SK-N-SH (cell line): ENCODE data around the gene POLD3. TPM values are rescaled to one million over a fixed set of nuclear protein-coding genes. Genes with fewer than 3 reads are reported as not detected.

Source experiments
- CTCF ChIA-PET: fragments of 300-600, 350-600 bp; formaldehyde crosslinking; extraction: SDS; loops from one replicate; lab custom pipeline; 2021; lab: Yijun Ruan, JAX
- POLR2A ChIA-PET: fragments of 350-600 bp; sonication (Branson Sonifier 250); formaldehyde crosslinking; extraction: SDS; loops from one replicate; lab custom pipeline; 2020; ENCODE audit warnings: antibody characterized with exemption, inconsistent platforms; lab: Yijun Ruan, JAX
- DNase-seq: peaks from one replicate; pipeline ENCODE4 v3.0.0; 2012
- H2AFZ ChIP-seq: fragments of 200-600 bp; sonication (generic); 2 replicates; pipeline ENCODE4 v1.8.1; 2016; ENCODE audit warnings: antibody characterized with exemption, mild to moderate bottlenecking, low read depth
- H3F3A ChIP-seq: fragments of 200-600 bp; sonication (generic); replicated peaks from 2 replicates; pipeline ENCODE3; 2016; ENCODE audit warnings: antibody characterized with exemption, mild to moderate bottlenecking; ENCODE audit not compliant: insufficient read depth
- H3K27ac ChIP-seq, 2 experiments: fragments of 200-500 bp in 1 of 2; fragments of 200-600 bp in 1 of 2; sonication (Bioruptor generic) in 1 of 2; sonication (generic), shearing (Covaris generic) in 1 of 2; 2 replicates each; pipeline versions ENCODE4 v1.5.1 to v1.6.1; 2014 to 2016; ENCODE audit warnings: low read depth in 2 of 2, inconsistent platforms in 1 of 2, low read length in 1 of 2, mild to moderate bottlenecking in 1 of 2, mixed read lengths in 1 of 2
- H3K27me3 ChIP-seq: fragments of 200-600 bp; sonication (generic), shearing (Covaris generic); 2 replicates; pipeline ENCODE4 v1.6.1; 2016; ENCODE audit warnings: mixed run types; ENCODE audit not compliant: insufficient read depth
- H3K36me3 ChIP-seq, 2 experiments: fragments of 200-500 bp in 1 of 2; fragments of 200-600 bp in 1 of 2; sonication (Bioruptor generic) in 1 of 2; sonication (generic) in 1 of 2; replicated peaks in 1 of 2; 2 replicates each; pipeline versions ENCODE3 to v1.5.1; 2014 to 2016; ENCODE audit warnings: low read length in 1 of 2, mild to moderate bottlenecking in 1 of 2; ENCODE audit not compliant: insufficient read depth in 2 of 2, control insufficient read depth in 1 of 2
- H3K4me1 ChIP-seq, 2 experiments: fragments of 200-500 bp in 1 of 2; fragments of 200-600 bp in 1 of 2; sonication (Bioruptor generic) in 1 of 2; sonication (generic), shearing (Covaris generic) in 1 of 2; 2 replicates each; pipeline versions ENCODE4 v1.5.1 to v1.6.1; 2014 to 2016; ENCODE audit warnings: low read depth in 1 of 2, low read length in 1 of 2, mixed run types in 1 of 2; ENCODE audit not compliant: insufficient read depth in 2 of 2, control insufficient read depth in 1 of 2
- H3K4me2 ChIP-seq: fragments of 200-600 bp; sonication (generic), shearing (Covaris generic); 2 replicates; pipeline ENCODE4 v1.6.1; 2017; ENCODE audit warnings: mixed run types
- H3K4me3 ChIP-seq, 2 experiments: fragments of 200-500 bp in 1 of 2; fragments of 200-600 bp in 1 of 2; sonication (Bioruptor generic) in 1 of 2; sonication (generic), shearing (Covaris generic) in 1 of 2; 2 replicates each; pipeline versions ENCODE4 v1.5.1 to v1.8.1; 2014 to 2016; ENCODE audit warnings: low read depth in 2 of 2, inconsistent platforms in 1 of 2, low read length in 1 of 2, mild to moderate bottlenecking in 1 of 2, mixed read lengths in 1 of 2, moderate library complexity in 1 of 2
- H3K79me2 ChIP-seq: fragments of 200-600 bp; sonication (generic); 2 replicates; pipeline ENCODE4 v1.8.1; 2017; ENCODE audit warnings: mild to moderate bottlenecking; ENCODE audit not compliant: insufficient read depth
- H3K9ac ChIP-seq: fragments of 200-600 bp; sonication (generic); 2 replicates; pipeline ENCODE4 v1.6.1; 2017; ENCODE audit warnings: mixed run types
- H3K9me2 ChIP-seq: fragments of 200-600 bp; sonication (generic); 2 replicates; pipeline ENCODE4 v1.6.1; 2017; ENCODE audit warnings: mixed run types
- H3K9me3 ChIP-seq: fragments of 200-600 bp; sonication (generic); 2 replicates; pipeline ENCODE4 v1.6.1; 2017; ENCODE audit warnings: mixed run types, mild to moderate bottlenecking, moderate library complexity
- H4K20me1 ChIP-seq: fragments of 200-600 bp; sonication (generic); 2 replicates; pipeline ENCODE4 v1.6.1; 2017; ENCODE audit warnings: mild to moderate bottlenecking, mixed run types; ENCODE audit not compliant: insufficient read depth
- ELF1 ChIP-seq: IDR thresholded peaks from 2 replicates; pipeline ENCODE4 v1.4.0; 2012
- EP300 ChIP-seq, 2 experiments: IDR thresholded peaks; 2 replicates each; pipeline versions ENCODE4 v1.4.0 to v1.6.1; 2012; ENCODE audit warnings: borderline replicate concordance in 1 of 2, low read depth in 1 of 2, low read length in 1 of 2
- EZH2phosphoT487 ChIP-seq: fragments of 200-600 bp; sonication (generic); IDR thresholded peaks from 2 replicates; pipeline ENCODE4 v1.6.1; 2017; ENCODE audit warnings: low read depth, mixed run types, mild to moderate bottlenecking, antibody characterized with exemption, moderate library complexity, borderline replicate concordance
- FOSL2 ChIP-seq: IDR thresholded peaks from 2 replicates; pipeline ENCODE4 v1.4.0; 2012; ENCODE audit warnings: low read depth, mild to moderate bottlenecking, moderate library complexity, borderline replicate concordance
- FOXJ3 ChIP-seq: sonication (generic); formaldehyde crosslinking; IDR thresholded peaks from 2 replicates; pipeline ENCODE4 v1.5.1; 2020; ENCODE audit warnings: mild to moderate bottlenecking, missing genetic modification reagents
- FOXM1 ChIP-seq: IDR thresholded peaks from 2 replicates; pipeline ENCODE4 v1.4.0; 2012; ENCODE audit warnings: low read depth, mild to moderate bottlenecking
- GABPA ChIP-seq: IDR thresholded peaks from 2 replicates; pipeline ENCODE4 v1.4.0; 2012; ENCODE audit warnings: low read depth, mild to moderate bottlenecking
- JUND ChIP-seq: IDR thresholded peaks from 2 replicates; pipeline ENCODE4 v1.4.0; 2012
- MEF2A ChIP-seq: IDR thresholded peaks from 2 replicates; pipeline ENCODE4 v1.4.0; 2012; ENCODE audit warnings: low read depth, borderline replicate concordance
- NFIC ChIP-seq: IDR thresholded peaks from 2 replicates; pipeline ENCODE4 v1.4.0; 2012; ENCODE audit warnings: borderline replicate concordance
- NRF1 ChIP-seq: IDR thresholded peaks from 2 replicates; pipeline ENCODE4 v1.6.1; 2012; ENCODE audit warnings: low read depth, mild to moderate bottlenecking, low read length
- POLR2AphosphoS5 ChIP-seq: IDR thresholded peaks from 2 replicates; pipeline ENCODE4 v1.6.1; 2012; ENCODE audit warnings: low read depth, low read length
- RXRA ChIP-seq: IDR thresholded peaks from 2 replicates; pipeline ENCODE4 v1.4.0; 2012; ENCODE audit warnings: low read depth, mild to moderate bottlenecking, borderline replicate concordance
- SIN3A ChIP-seq: IDR thresholded peaks from 2 replicates; pipeline ENCODE4 v1.6.1; 2012; ENCODE audit warnings: low read depth, mild to moderate bottlenecking, low read length, moderate library complexity, borderline replicate concordance
- SMC3 ChIP-seq: IDR thresholded peaks from 2 replicates; pipeline ENCODE4 v1.6.1; 2012; ENCODE audit warnings: low read depth, low read length, improper control_type of control experiment
- WGBS: methylation state at CpG from one replicate; pipeline ENCODE4 v1.1.6; 2017; ENCODE audit warnings: low lambda C conversion rate; 5-methylcytosine and 5-hydroxymethylcytosine counted together
- polyA plus RNA-seq, 3 experiments: library from polyadenylated mRNA; depleted of rRNA; stranded (reverse); fragments of >200 nt; gene quantifications; 2 replicates each; pipeline ENCODE4 v1.2.3, GENCODE V29; 2012
- TF ChIP-seq, protein P1 (sequence below): fragments of 150-350 bp; IDR thresholded peaks from 2 replicates; pipeline ENCODE4 v1.6.1; 2017; ENCODE audit warnings: antibody characterized with exemption, low read length, low read depth, borderline replicate concordance
- TF ChIP-seq, protein P2 (sequence below): IDR thresholded peaks from 2 replicates; pipeline ENCODE4 v1.4.0; 2012; ENCODE audit warnings: low read depth, borderline replicate concordance

Gene POLD3
- polyA plus RNA-seq, 1 of the 3 experiments (the other 2 are of a cell fraction) = 7.9 TPM

DNA sequence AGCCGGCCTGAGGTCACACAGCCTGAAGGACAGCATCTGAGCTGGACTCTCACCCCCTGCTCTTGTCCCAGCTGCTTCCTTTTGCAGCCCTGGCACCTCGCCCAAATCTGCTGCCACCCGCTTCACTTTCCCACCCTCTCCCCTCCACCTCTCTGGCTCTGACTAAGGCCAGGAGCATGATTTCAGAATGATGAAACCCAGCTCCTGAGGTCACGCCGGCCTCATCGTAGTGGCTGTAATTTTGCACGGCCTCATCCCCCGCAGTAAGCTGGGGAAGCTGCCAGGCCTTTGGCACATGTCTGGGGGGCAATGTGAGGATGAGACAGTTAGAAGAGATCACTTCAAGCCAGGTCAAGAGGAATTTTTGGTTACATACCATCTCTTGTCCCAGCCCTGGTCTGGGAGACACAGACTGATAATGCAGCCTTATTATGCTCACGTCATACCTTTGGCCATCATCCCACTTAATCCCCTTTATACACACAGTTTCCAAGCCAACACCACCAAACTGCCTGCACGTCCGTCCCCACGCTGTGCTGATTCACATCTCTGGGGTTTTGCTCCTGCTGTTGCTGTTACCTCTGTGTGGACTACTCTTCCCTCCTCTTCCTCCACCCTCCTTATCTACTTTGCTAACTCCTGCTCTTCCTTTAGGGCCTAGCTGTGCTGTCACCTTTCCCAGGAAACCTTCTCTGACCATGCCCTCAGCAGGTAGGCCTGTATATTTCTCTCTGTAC is 80.7 kb downstream of the POLD3 start (continued):
- TF ChIP-seq, protein P1, sequence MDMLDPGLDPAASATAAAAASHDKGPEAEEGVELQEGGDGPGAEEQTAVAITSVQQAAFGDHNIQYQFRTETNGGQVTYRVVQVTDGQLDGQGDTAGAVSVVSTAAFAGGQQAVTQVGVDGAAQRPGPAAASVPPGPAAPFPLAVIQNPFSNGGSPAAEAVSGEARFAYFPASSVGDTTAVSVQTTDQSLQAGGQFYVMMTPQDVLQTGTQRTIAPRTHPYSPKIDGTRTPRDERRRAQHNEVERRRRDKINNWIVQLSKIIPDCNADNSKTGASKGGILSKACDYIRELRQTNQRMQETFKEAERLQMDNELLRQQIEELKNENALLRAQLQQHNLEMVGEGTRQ = no peak
- no peak for TF ChIP-seq POLR2AphosphoS5
- TF ChIP-seq NFIC = peak; percentile 90
- no peak for TF ChIP-seq EZH2phosphoT487
- TF ChIP-seq SIN3A = no peak
- peak; percentile 91 for TF ChIP-seq FOSL2

DNA sequence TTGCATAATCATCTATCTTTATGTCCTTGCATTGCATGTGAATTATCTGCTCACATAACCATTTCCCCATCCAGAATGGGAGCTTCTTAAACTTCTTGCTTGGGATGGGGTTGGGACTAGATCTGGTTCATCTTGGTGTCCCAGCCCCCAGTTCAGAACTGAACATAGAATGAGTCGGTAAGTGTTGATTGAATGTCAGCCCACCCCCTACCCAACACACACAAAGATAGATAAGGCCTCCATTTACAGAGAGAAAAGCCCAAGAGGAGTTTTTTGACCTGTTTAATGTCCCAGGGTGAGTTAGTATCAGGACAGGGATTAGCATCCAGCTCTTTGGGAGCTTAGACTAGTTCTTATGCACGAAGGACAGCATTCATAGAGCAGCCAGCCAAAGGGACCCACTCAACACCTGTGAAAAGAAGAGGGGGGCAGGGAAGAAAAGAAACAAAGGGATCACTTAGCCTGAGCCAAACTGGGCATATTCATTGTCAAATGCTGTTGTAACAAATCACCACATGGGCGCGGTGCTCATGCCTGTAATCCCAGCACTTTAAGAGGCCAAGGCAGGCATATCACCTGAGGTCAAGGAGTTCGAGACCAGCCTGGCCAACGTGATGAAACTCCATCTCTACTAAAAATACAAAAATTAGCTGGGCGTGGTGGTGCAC is 81.4 kb downstream of the POLD3 start:
- 91% methylated on average over 7 of the region's 7 CpGs for WGBS
- Histone ChIP-seq H4K20me1 (no peaks in the 10 kb centered on the region), H3K36me3 (no peaks in the 10 kb centered on the region), H3K9me3 (no peaks in the 10 kb centered on the region), H3K79me2 (no peaks in the 10 kb centered on the region), H3K27ac (peak overlapping the region; percentile 56 to 99), H3K4me3 (no peak overlapping the region), H3K4me1 (peaks cover 15 to 16% of the 10 kb centered on the region in 2 experiments), H3K4me2 (peak overlapping the region; percentile 53), H3K9me2 (no peaks in the 10 kb centered on the region), H2AFZ (peak overlapping the region; percentile 11; the same call in 1 of the 2 replicates), H3F3A (peaks cover 18% of the 10 kb centered on the region), H3K27me3 (no peaks in the 10 kb centered on the region), H3K9ac (peak overlapping the region; percentile 80)
- DNase-seq = no peak
- CTCF ChIA-PET = interaction anchor here (3.8 kb wide), 1 partner anchor 9 kb away, joined by 15 read pairs; no protein-coding TSS in a partner anchor
- TF ChIP-seq FOXJ3 (CRISPR knock-in tag) (no peak), SMC3 (no peak), EZH2phosphoT487 (no peak), MEF2A (no peak), ELF1 (no peak), EP300 (IDR thresholded peaks at IDR 0.05; ENCODE audit: borderline replicate concordance in 1 of 2, low read depth in 1 of 2, low read length in 1 of 2) (no peak), JUND (no peak), NRF1 (no peak), GABPA (no peak), FOXM1 (no peak), RXRA (no peak)
- TF ChIP-seq, protein P2, sequence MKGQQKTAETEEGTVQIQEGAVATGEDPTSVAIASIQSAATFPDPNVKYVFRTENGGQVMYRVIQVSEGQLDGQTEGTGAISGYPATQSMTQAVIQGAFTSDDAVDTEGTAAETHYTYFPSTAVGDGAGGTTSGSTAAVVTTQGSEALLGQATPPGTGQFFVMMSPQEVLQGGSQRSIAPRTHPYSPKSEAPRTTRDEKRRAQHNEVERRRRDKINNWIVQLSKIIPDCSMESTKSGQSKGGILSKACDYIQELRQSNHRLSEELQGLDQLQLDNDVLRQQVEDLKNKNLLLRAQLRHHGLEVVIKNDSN = no peak
- POLR2A ChIA-PET = no interaction called here
